HG03159 (cell line): ENCODE measurements around the gene TBCD.
"Not testable (repeated sequence)": the region's sequence is repeated elsewhere in the genome, so short reads cannot be mapped to it uniquely, and the experiment has no call there.

Source experiments
- ATAC-seq: cut with Tn5 transposase; IDR thresholded peaks from one replicate; pipeline ENCODE4 v1.9.1; 2021; ENCODE audit warnings: mild to moderate bottlenecking, moderate library complexity; ENCODE audit not compliant: unreplicated experiment

The TBCD gene

DNA sequence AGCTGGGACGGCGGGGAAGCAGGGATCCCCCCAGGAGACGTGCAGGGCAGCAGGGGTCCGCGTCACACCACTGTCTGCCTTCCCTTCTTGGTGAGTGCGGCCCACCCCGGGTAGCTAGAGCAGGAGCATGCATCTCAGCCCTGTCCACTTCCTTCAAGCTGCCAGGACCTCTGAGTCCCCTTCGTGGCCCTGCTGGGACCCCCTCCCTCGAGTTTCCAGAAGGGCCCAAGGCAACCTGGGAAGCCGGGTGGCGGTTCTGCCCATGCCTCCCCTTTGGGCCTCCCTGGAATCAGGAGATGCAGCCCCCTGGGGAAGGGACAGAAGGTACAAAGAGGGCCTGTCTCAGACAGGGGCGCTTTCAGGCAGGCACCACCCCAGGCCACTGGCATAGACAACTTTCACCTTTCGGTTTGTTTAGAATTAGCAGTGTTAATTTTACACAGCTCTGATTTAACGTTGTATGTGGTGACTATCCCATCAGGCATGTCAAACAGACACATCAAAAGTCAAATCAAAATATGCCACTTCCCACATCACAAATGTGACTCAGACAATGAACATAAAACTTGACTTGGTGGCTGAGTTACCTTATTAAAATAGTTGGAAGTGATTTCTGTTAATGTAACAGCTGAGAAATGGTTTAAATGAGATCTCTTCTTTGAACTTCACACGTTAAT, 233.0 kb downstream of the TBCD start:
- no peak for ATAC-seq

DNA sequence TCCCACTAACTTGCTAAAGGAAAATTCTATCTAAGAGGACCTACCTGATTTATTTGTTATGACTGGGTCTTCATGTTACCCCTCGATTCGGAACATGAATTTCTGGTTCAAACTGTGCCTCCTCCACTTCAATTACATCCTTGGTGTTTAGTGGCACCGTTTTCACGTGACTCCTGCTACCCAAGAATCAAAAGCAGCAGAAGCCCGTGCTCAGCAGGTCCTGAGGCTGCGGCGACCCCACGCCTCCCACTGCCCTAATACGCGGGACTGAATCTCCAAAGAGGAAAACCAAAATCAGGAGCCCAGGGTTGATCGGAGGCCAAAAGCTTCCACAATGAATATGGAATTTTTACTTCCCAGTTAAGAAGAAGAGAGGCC, 233.6 kb downstream of the TBCD start:
- ATAC-seq, result no peak

DNA sequence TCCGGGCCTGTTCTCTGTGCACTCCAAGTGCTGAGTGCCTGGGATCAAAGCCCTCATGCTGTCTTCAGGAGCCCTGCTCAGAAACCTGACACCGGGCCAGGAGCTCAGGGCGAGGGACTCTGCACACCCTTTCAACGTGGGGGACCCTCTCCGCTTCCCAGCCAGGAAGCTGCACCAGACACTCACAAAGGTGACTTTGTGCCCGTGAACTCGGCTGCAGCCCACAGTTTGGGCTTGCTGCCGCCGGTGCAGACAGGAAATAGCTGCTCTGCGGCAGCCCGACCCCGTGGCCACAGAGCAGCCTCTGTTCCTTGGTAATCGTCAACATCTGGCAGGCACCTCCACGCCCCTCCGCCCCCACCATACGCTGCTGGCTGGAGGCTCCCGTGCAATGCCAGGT, 234.1 kb downstream of the TBCD start:
- ATAC-seq, result no peak

DNA sequence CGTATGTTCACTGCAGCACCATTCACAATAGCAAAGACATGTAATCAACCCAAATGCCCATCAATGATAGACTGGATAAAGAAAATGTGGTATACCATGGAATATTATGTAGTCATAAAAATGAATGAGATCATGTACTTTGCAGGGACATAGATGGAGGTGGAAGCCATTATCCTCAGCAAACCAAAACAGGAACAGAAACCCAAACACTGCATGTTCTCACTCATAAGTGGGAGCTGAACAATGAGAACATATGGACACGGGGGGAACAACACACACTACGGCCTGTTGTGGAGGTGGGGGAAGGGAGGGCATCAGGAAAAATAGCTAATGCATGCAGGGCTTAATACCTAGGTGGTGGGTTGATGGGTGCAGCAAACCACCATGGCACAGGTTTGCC, 237.2 kb downstream of the TBCD start:
- ATAC-seq, result not testable (repeated sequence)

DNA sequence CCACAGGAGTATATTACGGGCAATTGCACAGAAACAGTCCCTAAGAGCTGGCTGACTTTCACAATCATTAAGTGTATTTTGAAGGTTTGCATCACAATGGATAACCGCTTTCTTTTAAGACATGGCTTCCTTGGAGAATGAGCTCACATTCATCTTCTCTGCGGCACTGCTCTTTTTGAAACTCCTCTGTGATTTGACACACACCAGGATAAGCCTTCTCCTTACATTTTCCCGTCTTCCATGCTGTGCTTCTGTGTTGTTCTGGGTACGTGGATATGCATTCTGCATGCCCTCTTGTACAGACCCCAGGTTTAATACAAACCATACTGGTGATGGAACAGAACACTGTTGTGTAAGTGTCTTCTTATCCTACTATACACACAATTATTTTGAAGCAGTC, 238.0 kb downstream of the TBCD start:
- ATAC-seq, result no peak

DNA sequence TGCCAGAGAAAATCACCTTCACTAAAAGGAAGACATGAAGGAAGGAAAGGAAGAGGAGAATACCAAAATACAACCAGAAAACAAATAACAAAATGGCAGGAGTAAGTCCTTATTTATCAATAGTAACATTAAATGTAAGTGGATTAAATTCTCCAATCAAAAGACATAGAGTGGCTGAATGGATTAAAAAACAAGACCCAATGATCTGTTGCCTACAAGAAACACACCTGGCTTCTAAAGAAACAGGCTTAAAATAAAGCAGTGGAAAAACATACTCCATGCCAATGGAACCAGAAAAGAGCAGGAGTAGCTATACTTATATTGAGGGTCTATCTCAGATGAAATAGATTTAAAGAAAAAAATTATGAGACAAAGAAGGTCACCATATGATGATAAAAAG, 241.1 kb downstream of the TBCD start:
- no peak for ATAC-seq
